ENCODE measurements around the gene DNM3. TPM values are rescaled to one million over a fixed set of nuclear protein-coding genes. Genes with fewer than 3 reads are reported as not detected.

Gene DNM3
- total and polyA plus RNA-seq, 10 of the 15 experiments (the other 5 are each of a cell fraction or from before 2014, with no cell fraction given) = 0.03 to 1.5 (median 0.08) TPM; not detected in 3

DNA sequence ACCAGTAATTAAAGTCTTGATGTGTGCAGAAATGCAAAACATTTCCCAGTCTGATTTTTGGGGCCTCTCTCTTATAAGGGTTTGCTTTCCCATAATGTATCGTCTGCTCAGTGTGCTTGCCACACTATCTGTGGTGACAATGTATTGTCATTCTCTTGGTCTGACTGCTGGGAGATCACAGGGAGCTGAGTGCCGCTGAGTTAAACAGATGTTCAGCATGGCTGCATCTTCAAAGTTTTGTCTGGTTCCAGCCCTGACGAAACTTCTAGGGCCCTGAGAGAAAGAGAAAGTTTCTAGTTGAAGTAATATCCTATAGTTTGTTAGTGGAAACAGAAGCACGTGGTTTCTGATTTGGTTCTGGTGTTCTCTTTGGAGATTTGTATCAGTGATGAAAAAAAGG, 42.6 kb downstream of the DNM3 start:
- intact Hi-C loops (cut with micrococcal nuclease; ENCODE audit: unreplicated experiment) (no loop called here), in situ Hi-C loops (cut with MboI) (no loop called here)
- TF ChIP-seq CHD4 (IDR thresholded peaks at IDR 0.05) (no peak), RUNX3 (IDR thresholded peaks at IDR 0.05; ENCODE audit: low read length) (0 out of 2 replicates have a peak, but pooled peaks have one; percentile 44), NRF1 (conservative IDR thresholded peaks at IDR 0.05; ENCODE audit: low read depth, low read length) (no peak), YY1 (IDR thresholded peaks at IDR 0.05; ENCODE audit: low read depth, low read length) (no peak), PAX5 (IDR thresholded peaks at IDR 0.05; ENCODE audit: borderline replicate concordance, low read depth, low read length) (peak; percentile 49; the same call in 1 of the 2 replicates)
- no peak overlapping the region for H2AFZ ChIP-seq (ENCODE audit: control insufficient read depth, low read depth, low read length)
- ChIA-PET RAD21 (ENCODE audit: unreplicated experiment) (no interaction called here), CTCF (interaction anchor here (1.1 kb wide), 1 partner anchor 83 kb away, joined by 3 read pairs; no protein-coding TSS in a partner anchor), SMC1A (ENCODE audit: uncharacterized antibody, unreplicated experiment) (no interaction called here), POLR2A (no interaction called here)
- peak; percentile 88 for ATAC-seq
- no peak overlapping the region for H3K4me2 ChIP-seq (ENCODE audit: control insufficient read depth, insufficient read depth)
- no peaks in the 10 kb centered on the region for H3K27me3 ChIP-seq (replicated peaks in 1 of 2; ENCODE audit: control insufficient read depth in 2 of 2, insufficient read depth in 2 of 2, low read length in 1 of 2)
- peak; percentile 84 for FAIRE-seq
- BruUV-seq (replicated peaks) = no TSS peak
- no peak for DNase-seq (ENCODE audit: low read depth, low spot score)
- H3K9ac ChIP-seq (ENCODE audit: control insufficient read depth, insufficient read depth, low read length) = no peak overlapping the region
- H3K4me1 ChIP-seq (ENCODE audit: control insufficient read depth, insufficient read depth, low read length) = 0 out of 2 replicates have a peak, but pooled peaks cover 4% of the 10 kb centered on the region
- no peaks in the 10 kb centered on the region for H3K79me2 ChIP-seq (ENCODE audit: control insufficient read depth, insufficient read depth, low read length)
- no peaks in the 10 kb centered on the region for H3K36me3 ChIP-seq (ENCODE audit: control insufficient read depth in 2 of 2, insufficient read depth in 2 of 2, low read length in 1 of 2)
- H3K4me3 ChIP-seq = no peak overlapping the region
- H3K9me3 ChIP-seq (replicated peaks; ENCODE audit: control insufficient read depth, insufficient read depth, low read length) = no peaks in the 10 kb centered on the region
- WGBS (ENCODE audit: insufficient coverage, insufficient replicate concordance, low lambda C conversion rate, missing lambda C conversion rate) = 2% methylated on average over 4 of the region's 4 CpGs
- no peak overlapping the region for H3K27ac ChIP-seq (ENCODE audit: control insufficient read depth, insufficient read depth)
- H4K20me1 ChIP-seq (ENCODE audit: control insufficient read depth, insufficient read depth) = no peaks in the 10 kb centered on the region

DNA sequence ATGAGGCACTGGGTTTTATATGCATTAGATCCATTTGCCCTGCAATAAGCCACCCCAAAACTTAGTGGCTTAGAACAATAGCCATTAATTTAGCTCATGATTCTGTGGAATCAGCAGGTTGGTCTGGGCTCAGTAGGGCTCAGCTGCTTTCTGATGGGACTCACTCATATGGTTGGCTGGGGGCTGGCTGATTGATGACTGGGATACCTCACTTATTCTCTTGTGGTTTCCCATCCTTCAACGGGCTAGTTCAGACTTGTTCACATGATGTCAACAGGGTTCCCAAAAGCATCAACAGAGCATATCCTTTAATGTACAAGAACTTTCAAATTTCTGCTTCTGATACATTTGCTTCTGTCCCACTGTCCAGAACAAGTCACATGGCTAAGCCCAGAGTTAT, 43.2 kb downstream of the DNM3 start:
- ATAC-seq (peak; percentile 62), DNase-seq (ENCODE audit: low read depth, low spot score) (no peak), FAIRE-seq (no peak)
- POLR2A ChIA-PET = no interaction called here
- no peak overlapping the region for H3K4me3 ChIP-seq
- no peaks in the 10 kb centered on the region for H3K79me2 ChIP-seq (ENCODE audit: control insufficient read depth, insufficient read depth, low read length)
- 39% methylated on average over 1 of the region's 1 CpG for WGBS (ENCODE audit: insufficient coverage, insufficient replicate concordance, low lambda C conversion rate, missing lambda C conversion rate)
- H3K27ac ChIP-seq (ENCODE audit: control insufficient read depth, insufficient read depth) = no peak overlapping the region
- intact Hi-C loops (cut with micrococcal nuclease; ENCODE audit: unreplicated experiment) = no loop called here
- SMC1A ChIA-PET (ENCODE audit: uncharacterized antibody, unreplicated experiment) = no interaction called here
- H3K36me3 ChIP-seq (ENCODE audit: control insufficient read depth in 2 of 2, insufficient read depth in 2 of 2, low read length in 1 of 2) = no peaks in the 10 kb centered on the region
- no peaks in the 10 kb centered on the region for H4K20me1 ChIP-seq (ENCODE audit: control insufficient read depth, insufficient read depth)
- 0 out of 2 replicates have a peak, but pooled peaks cover 4% of the 10 kb centered on the region for H3K4me1 ChIP-seq (ENCODE audit: control insufficient read depth, insufficient read depth, low read length)
- no TSS peak for BruUV-seq (replicated peaks)
- RAD21 ChIA-PET (ENCODE audit: unreplicated experiment) = no interaction called here
- no peaks in the 10 kb centered on the region for H3K9me3 ChIP-seq (replicated peaks; ENCODE audit: control insufficient read depth, insufficient read depth, low read length)
- H3K9ac ChIP-seq (ENCODE audit: control insufficient read depth, insufficient read depth, low read length) = no peak overlapping the region
- peak; percentile 9; the same call in 1 of the 2 replicates for TF ChIP-seq CREM (IDR thresholded peaks at IDR 0.05; ENCODE audit: low read depth)
- peak; percentile 72 for TF ChIP-seq RUNX3 (IDR thresholded peaks at IDR 0.05; ENCODE audit: low read length)
- TF ChIP-seq ETV6 (conservative IDR thresholded peaks at IDR 0.05 in 1 of 2, IDR thresholded peaks at IDR 0.05 in 1 of 2; ENCODE audit: borderline replicate concordance in 1 of 2, low read depth in 1 of 2) = no peak
- in situ Hi-C loops (cut with MboI) = no loop called here
- CTCF ChIA-PET = interaction anchor here (1.1 to 1.2 kb wide), 2 partner anchors 83 to 84 kb away, joined by 3 read pairs; no protein-coding TSS in a partner anchor
- H3K4me2 ChIP-seq (ENCODE audit: control insufficient read depth, insufficient read depth) = no peak overlapping the region
- no peaks in the 10 kb centered on the region for H3K27me3 ChIP-seq (replicated peaks in 1 of 2; ENCODE audit: control insufficient read depth in 2 of 2, insufficient read depth in 2 of 2, low read length in 1 of 2)
- H2AFZ ChIP-seq (ENCODE audit: control insufficient read depth, low read depth, low read length) = no peak overlapping the region

Measured in GM12878 (cell line).